GM12878 (cell line): ENCODE data around the gene RGS14. TPM values are rescaled to one million over a fixed set of nuclear protein-coding genes. Genes with fewer than 3 reads are reported as not detected.
A peak's percentile ranks its signal among the peaks of the same experiment; 100 is the strongest.

Source experiments
- BCL3 ChIP-seq: IDR thresholded peaks from 2 replicates; pipeline ENCODE4 v1.6.1; 2011; ENCODE audit warnings: borderline replicate concordance, low read depth, mild to moderate bottlenecking, moderate library complexity, low read length; ENCODE audit not compliant: insufficient read depth, poor library complexity, severe bottlenecking
- BCLAF1 ChIP-seq: fragments of 450-650 bp; IDR thresholded peaks from 2 replicates; pipeline ENCODE4 v1.6.1; 2017; ENCODE audit warnings: antibody characterized with exemption, mild to moderate bottlenecking, moderate library complexity
- BHLHE40 ChIP-seq, 2 experiments: fragments of 450-650 bp in 1 of 2; IDR thresholded peaks; 2 replicates each; pipeline ENCODE4 v1.6.1; 2011 to 2017; ENCODE audit warnings: low read depth in 2 of 2, borderline replicate concordance in 1 of 2, improper control_type of control experiment in 1 of 2, low read length in 1 of 2, mild to moderate bottlenecking in 1 of 2
- CHD2 ChIP-seq: IDR thresholded peaks from 2 replicates; pipeline ENCODE4 v1.6.1; 2011; ENCODE audit warnings: low read depth, low read length, improper control_type of control experiment, borderline replicate concordance
- CREM ChIP-seq: IDR thresholded peaks from 2 replicates; pipeline ENCODE4 v1.6.1; 2014; ENCODE audit warnings: antibody characterized with exemption, low read depth
- EZH2 ChIP-seq: IDR thresholded peaks from 2 replicates; pipeline ENCODE4 v1.6.1; 2012; ENCODE audit warnings: low read depth, mild to moderate bottlenecking, control low read depth, inconsistent platforms, low read length, borderline replicate concordance; ENCODE audit not compliant: control insufficient read depth
- HDAC2 ChIP-seq: fragments of 200-600 bp; sonication (generic); IDR thresholded peaks from 2 replicates; pipeline ENCODE4 v1.6.1; 2017
- JUNB ChIP-seq: IDR thresholded peaks from 2 replicates; pipeline ENCODE4 v1.6.1; 2016; ENCODE audit warnings: antibody characterized with exemption, mild to moderate bottlenecking
- KAT2A ChIP-seq: conservative IDR thresholded peaks from 2 replicates; pipeline ENCODE4 v1.6.1; 2011; ENCODE audit warnings: low read depth, low read length; ENCODE audit not compliant: control insufficient read depth
- NBN ChIP-seq: fragments of 450-650 bp; IDR thresholded peaks from 2 replicates; pipeline ENCODE4 v1.6.1; 2016
- RAD51 ChIP-seq: fragments of 450-650 bp; IDR thresholded peaks from 2 replicates; pipeline ENCODE4 v1.6.1; 2016; ENCODE audit warnings: moderate library complexity, mild to moderate bottlenecking, inconsistent platforms
- SMARCA5 ChIP-seq: fragments of 450-650 bp; IDR thresholded peaks from 2 replicates; pipeline ENCODE4 v1.6.1; 2017; ENCODE audit warnings: mild to moderate bottlenecking
- SREBF2 ChIP-seq: IDR thresholded peaks from 2 replicates; pipeline ENCODE4 v1.6.1; 2012; ENCODE audit warnings: mild to moderate bottlenecking, low read length
- SRF ChIP-seq, 2 experiments: IDR thresholded peaks; 2 replicates each; pipeline ENCODE4 v1.6.1; 2011; ENCODE audit warnings: low read depth in 2 of 2, low read length in 2 of 2, mild to moderate bottlenecking in 1 of 2, moderate library complexity in 1 of 2
- USF1 ChIP-seq: IDR thresholded peaks from 2 replicates; pipeline ENCODE4 v1.6.1; 2011; ENCODE audit warnings: borderline replicate concordance, low read depth, mild to moderate bottlenecking, moderate library complexity, mixed read lengths, low read length; ENCODE audit not compliant: insufficient read depth; ENCODE audit errors: extremely low read length
- YY1 ChIP-seq: IDR thresholded peaks from 2 replicates; pipeline ENCODE4 v1.6.1; 2011; ENCODE audit warnings: low read depth, mild to moderate bottlenecking, low read length
- ZBTB11 ChIP-seq: fragments of 450-650 bp; formaldehyde crosslinking; IDR thresholded peaks from 2 replicates; pipeline ENCODE4 v1.5.0; 2022; ENCODE audit warnings: mild to moderate bottlenecking, missing genetic modification characterization
- ZNF622 ChIP-seq: fragments of 450-650 bp; IDR thresholded peaks from 2 replicates; pipeline ENCODE4 v1.6.1; 2017; ENCODE audit warnings: mild to moderate bottlenecking, inconsistent platforms
- ZZZ3 ChIP-seq: IDR thresholded peaks from 2 replicates; pipeline ENCODE4 v1.6.1; 2011; ENCODE audit warnings: low read depth; ENCODE audit not compliant: control insufficient read depth, insufficient read length
- polyA plus RNA-seq, 11 experiments: library from polyadenylated mRNA; depleted of rRNA in 4 of 11; unstranded in 6 of 11; stranded (reverse) in 5 of 11; fragments of >200 nt; fragmentation: Nextera tagmentation in 4 of 11; fragmentation: Illumina TruSeq in 1 of 11; extraction: Ambion mirVana in 4 of 11; extraction: Trizol in 1 of 11; gene quantifications; 1 replicate in 1 of 11; 2 replicates in 10 of 11; pipeline versions ENCODE4 v1.2.1 to v1.2.3, GENCODE V29; 2011 to 2016; ENCODE audit warnings: inconsistent platforms in 2 of 11, missing spikeins in 2 of 11, low read depth in 1 of 11
- total RNA-seq, 4 experiments: library from RNA; depleted of rRNA in 3 of 4; stranded (reverse); fragments of >200 nt in 3 of 4; fragmentation: Illumina TruSeq in 1 of 4; extraction: Trizol in 1 of 4; gene quantifications; 2 replicates each; pipeline versions ENCODE4 v1.2.1 to v1.2.3, GENCODE V29; 2013 to 2021
- TF ChIP-seq, protein P1 (sequence below): fragments of 450-650 bp; IDR thresholded peaks from 2 replicates; pipeline ENCODE4 v1.6.1; 2017; ENCODE audit warnings: low read depth, mild to moderate bottlenecking, moderate library complexity

Gene RGS14
- total and polyA plus RNA-seq, 10 of the 15 experiments (the other 5 are each of a cell fraction or from before 2014, with no cell fraction given): 0.19 to 88.7 (median 54.8) TPM

DNA sequence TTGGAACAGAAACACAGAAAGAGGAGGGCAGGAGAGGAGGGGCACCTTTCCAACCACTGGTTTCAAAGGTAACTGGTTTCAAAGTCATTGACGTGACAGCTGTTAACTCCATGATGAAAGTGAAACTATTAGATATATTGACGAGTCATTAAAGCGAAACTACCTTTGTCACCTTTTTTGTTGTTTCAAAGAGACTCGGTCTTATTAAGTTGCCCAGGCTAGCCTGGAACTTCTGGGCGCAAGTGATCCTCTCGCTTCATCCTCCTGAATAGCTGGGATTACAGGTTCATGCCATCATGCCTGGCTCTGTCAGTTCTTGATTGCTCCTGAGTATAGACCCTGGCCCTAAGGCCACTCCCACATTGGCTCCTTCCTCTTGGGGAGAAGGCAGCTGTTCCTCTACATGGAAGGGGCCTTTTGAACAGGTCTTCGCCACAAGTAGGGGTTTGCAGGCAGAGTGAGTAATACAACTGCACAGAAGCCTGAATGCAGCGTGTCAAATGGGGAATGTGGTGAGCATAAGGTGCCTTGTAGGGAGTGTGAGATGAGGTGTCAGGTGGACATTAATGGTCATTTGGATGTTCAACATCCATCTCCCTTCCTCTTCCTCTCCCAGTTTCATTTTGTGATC, 55.0 kb downstream of the RGS14 start (continued):
- TF ChIP-seq ZBTB11 (CRISPR knock-in tag): no peak
- peak; percentile 83; the same call in 1 of the 2 replicates for TF ChIP-seq NBN
- TF ChIP-seq RAD51: no peak
- TF ChIP-seq BCLAF1: no peak
- TF ChIP-seq CHD2: no peak
- no peak for TF ChIP-seq BCL3
- TF ChIP-seq HDAC2: no peak
- no peak for TF ChIP-seq SMARCA5
- TF ChIP-seq, protein P1, sequence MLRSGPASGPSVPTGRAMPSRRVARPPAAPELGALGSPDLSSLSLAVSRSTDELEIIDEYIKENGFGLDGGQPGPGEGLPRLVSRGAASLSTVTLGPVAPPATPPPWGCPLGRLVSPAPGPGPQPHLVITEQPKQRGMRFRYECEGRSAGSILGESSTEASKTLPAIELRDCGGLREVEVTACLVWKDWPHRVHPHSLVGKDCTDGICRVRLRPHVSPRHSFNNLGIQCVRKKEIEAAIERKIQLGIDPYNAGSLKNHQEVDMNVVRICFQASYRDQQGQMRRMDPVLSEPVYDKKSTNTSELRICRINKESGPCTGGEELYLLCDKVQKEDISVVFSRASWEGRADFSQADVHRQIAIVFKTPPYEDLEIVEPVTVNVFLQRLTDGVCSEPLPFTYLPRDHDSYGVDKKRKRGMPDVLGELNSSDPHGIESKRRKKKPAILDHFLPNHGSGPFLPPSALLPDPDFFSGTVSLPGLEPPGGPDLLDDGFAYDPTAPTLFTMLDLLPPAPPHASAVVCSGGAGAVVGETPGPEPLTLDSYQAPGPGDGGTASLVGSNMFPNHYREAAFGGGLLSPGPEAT: peak; percentile 53
- no peak for TF ChIP-seq YY1
- no peak for TF ChIP-seq SREBF2
- peak; percentile 60 for TF ChIP-seq CREM
- TF ChIP-seq USF1: no peak
- TF ChIP-seq ZZZ3: no peak
- TF ChIP-seq KAT2A: no peak
- TF ChIP-seq ZNF622: no peak
- no peak for TF ChIP-seq EZH2
- peak in 1 of 2 experiments; percentile 10; a peak in 1 of 4 replicates for TF ChIP-seq BHLHE40 (IDR thresholded peaks at IDR 0.05; ENCODE audit: borderline replicate concordance in 1 of 2, low read depth in 2 of 2, low read length in 1 of 2)
- peak; percentile 46; the same call in 1 of the 2 replicates for TF ChIP-seq JUNB
- no peak for TF ChIP-seq SRF (IDR thresholded peaks at IDR 0.05; ENCODE audit: low read depth in 2 of 2, low read length in 2 of 2)
